Measurements from ENCODE around the gene FKBP4. TPM values are rescaled to one million over a fixed set of nuclear protein-coding genes. Genes with fewer than 3 reads are reported as not detected.
"Not testable (repeated sequence)": the region's sequence is repeated elsewhere in the genome, so short reads cannot be mapped to it uniquely, and the experiment has no call there.

The FKBP4 gene
- total RNA-seq = 47.5 and 72.3 TPM in 2 replicates

- peak; percentile 85 for DNase-seq
These were observed at the start of gene FKBP4 for GRCh38 chr12:2794736-2795289. Gene FKBP4, plus strand, starts transcription at chr12:2794970. Its CDS starts 170 bp downstream, at chr12:2795140.

DNA sequence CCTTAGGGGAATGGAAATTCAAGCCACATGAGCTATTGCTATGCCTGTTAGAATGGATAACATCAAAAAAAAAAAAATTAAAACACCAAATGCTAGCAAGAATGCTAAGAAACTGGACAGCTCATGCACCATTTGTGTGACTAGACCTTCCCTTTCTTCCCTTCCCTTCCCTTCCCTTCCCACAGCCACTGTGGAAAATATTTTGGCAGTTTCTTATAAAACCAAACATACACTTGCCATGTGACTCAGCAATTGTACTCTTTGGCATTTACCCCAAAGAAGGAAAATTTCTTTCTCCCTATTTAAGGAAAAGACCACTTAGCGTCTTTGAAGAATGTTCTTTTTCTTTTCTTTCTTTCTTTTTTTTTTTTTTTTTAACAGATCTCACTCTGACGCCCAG lies 49.1 kb upstream of the FKBP4 start:
- no peak for DNase-seq

DNA sequence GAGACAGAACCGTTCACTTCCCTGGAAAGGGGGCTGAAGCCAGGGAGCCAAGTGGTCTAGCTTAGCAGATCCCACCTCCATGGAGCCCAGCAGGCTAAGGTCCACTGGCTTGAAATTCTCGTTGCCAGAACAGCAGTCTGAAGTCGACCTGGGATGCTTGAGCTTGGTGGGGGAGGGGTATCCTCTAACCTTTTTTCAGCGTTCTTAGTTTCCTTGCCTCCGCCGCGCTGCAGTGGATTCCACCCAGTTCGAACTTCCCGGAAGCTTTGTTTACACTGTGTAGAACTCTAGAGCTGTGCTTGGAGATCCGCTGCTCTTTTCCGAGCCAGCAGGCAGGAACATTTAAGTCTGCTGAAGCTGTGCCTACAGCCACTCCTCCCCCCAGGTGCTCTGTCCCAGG lies 45.2 kb upstream of the FKBP4 start:
- no peak for DNase-seq

DNA sequence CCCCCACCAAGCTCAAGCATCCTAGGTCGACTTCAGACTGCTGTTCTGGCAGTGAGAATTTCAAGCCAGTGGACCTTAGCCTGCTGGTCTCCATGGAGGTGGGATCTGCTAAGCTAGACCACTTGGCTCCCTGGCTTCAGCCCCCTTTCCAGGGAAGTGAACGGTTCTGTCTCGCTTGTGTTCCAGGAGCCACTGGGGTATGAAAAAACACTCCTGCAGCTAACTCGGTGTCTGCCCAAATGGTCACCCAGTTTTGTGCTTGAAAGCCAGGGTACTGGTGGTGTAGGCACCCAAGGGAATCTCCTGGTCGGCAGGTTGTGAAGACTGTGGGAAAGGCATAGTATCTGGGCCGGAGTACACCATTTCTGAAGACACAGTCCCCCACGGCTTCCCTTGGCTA lies 44.6 kb upstream of the FKBP4 start:
- DNase-seq = no peak

DNA sequence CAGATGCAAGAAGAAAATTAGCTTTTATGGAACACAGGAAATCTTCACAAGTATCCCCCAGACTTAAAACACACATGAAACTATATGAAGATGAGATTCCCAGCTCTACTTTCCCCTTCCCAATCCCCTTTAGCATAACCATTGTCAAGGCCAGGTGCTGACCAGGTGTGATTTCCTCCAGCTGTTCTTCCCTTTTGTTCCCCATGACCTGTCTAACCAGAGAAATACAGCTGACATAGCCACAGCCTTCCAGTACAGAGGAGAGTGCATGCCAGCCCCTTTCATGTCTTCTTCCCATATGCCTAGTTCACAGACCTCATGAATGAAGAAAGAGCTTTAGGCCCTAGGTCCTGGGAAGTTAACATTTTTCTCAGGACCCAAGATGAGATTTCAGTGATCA lies 43.5 kb upstream of the FKBP4 start:
- no peak for DNase-seq

DNA sequence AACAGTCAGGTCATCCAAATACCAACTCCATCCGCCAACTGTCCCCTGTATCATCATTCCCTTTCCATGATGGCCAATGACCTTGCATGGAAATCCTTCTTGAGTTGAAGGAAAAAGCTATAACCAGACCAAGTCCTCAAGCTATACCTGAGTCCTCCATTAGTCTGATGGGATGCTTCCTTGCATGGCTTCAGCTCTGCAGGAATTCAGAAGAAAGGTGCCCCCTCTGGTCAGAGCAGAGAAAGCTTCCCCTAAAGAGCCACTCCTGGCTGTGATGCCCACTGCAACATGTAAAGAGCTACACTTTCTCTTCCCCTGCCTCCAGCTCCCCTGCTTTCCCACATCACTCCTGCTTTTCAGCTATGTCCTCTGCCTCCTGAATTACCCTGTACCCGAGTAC lies 43.1 kb upstream of the FKBP4 start:
- no peak for DNase-seq

GRCh38 chr12:2752676-2753371 lies 41.9 kb upstream of the FKBP4 start:
- DNase-seq = peak; percentile 81

- DNase-seq = no peak
These were observed 41.2 kb upstream of the FKBP4 start for GRCh38 chr12:2753536-2753935.

DNA sequence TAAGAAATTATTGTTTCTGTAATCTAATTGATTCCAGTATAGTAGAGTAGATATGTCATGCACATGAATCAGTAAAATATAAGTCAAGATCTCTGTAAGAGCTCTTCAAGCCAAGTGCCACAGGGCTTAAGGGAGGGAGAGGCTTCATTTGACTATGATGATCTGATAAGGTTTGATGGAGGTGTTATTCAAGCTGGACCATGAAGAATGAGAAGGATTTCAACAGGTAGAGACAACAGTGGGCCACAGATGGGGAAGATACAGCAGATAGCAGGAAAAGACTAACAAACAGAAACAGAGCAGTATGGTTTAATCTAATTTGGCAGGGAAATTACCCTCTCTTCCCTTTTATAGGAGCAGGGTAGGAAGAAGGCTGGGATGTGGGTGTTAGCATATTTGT lies 40.6 kb upstream of the FKBP4 start:
- no peak for DNase-seq

DNA sequence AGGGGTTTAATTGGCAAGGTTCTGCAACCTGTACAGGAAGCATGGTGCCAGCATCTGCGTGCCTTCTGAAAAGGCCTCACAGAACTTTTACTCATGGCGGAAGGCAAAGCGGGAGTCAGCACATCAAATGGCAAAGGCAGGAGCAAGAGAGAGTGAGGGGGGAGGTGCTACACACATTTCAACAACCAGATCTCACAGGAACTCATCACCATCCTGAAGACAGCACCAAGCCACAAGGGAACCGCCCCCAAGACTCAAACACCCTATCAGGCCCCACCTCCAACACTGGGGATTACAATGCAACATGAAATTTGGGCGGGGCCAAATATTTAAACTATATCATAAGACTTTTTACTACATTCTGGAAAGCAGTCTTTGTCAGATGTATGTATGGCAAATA lies 38.0 kb upstream of the FKBP4 start:
- no peak for DNase-seq

- no peak for DNase-seq
These were observed 35.0 kb upstream of the FKBP4 start for GRCh38 chr12:2759733-2760132.

GRCh38 chr12:2764398-2764797 lies 30.4 kb upstream of the FKBP4 start:
- DNase-seq = no peak

DNA sequence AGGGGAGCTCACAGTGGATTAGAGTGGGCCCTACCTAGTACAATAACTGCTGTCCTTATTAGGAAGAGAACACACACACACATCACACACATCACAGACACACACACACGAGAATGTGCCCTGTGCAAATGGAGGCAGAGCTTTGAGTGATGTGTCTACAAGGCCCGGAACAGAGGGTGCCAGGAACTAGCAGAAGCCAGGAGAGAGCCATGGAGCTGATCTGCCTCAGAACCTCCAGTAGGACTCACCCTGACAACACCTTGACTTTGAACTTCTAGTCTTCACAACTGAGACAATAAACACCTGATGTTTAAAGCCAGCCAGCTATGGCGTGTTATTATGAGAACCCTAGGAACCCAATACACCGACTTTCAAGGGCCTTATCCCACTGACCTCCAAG lies 29.7 kb upstream of the FKBP4 start:
- no peak for DNase-seq

DNA sequence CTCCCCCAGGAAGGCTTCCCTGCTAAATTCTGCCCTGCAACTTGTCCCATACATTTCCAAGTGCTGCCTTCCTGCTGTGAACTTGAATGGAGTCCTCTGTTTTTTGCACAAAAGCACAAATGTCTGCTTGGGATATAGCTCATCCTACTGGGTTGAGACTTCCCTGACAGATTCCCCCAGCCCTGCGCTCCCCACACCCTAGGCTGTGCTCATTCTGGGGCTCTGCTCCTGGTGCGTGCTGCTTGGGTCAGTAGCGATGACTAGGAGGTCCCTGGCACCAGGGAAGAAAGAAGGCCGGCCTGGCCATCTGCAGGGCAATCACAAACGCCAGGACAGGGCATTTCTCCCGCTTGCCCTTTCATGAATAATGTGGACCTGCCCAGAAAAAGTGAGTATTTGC lies 29.2 kb upstream of the FKBP4 start:
- no peak for DNase-seq

GRCh38 chr12:2768224-2768961 lies 26.4 kb upstream of the FKBP4 start:
- DNase-seq = no peak

GRCh38 chr12:2769866-2770533 lies 24.8 kb upstream of the FKBP4 start:
- DNase-seq = no peak

- not testable (repeated sequence) for DNase-seq
These were observed 24.2 kb upstream of the FKBP4 start for GRCh38 chr12:2770544-2770943.

GRCh38 chr12:2772370-2772769 lies 22.4 kb upstream of the FKBP4 start:
- no peak for DNase-seq

DNA sequence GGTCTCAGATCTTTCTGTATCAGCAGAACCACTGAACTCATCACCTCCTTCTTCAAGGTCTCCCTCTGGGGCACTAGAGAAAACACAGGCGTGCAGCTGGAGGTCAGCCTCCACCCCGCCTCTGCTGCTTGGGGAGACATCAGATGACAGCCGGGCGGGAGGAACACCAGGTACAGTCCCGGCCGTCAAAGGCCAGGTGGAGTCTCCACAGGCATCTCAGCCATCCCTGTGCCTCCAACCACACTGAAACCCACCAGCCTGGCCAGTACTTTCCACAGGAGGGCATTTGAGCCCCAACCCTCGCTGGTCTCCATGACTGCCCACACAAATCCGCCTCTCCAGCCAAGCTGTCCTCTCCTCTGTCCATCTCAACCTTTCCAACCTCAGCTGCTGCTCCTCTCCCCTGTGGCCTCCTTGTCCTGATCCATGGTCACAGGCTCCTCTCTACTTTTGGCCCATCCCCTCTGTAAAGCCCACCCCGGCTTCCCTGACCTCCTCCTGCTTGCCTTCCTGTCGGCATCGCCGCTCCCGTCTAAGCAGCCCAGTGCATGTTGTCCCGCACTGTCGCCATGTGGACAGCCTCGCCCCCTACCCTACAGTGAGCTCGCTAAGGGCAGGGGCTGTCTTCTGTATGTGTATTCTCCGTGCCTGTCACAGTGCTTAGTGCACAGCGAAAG lies 21.4 kb upstream of the FKBP4 start:
- DNase-seq = no peak

- DNase-seq = no peak
These were observed 19.3 kb upstream of the FKBP4 start for GRCh38 chr12:2775431-2775830.

- DNase-seq = no peak
These were observed 18.5 kb upstream of the FKBP4 start for GRCh38 chr12:2776129-2776806.

DNA sequence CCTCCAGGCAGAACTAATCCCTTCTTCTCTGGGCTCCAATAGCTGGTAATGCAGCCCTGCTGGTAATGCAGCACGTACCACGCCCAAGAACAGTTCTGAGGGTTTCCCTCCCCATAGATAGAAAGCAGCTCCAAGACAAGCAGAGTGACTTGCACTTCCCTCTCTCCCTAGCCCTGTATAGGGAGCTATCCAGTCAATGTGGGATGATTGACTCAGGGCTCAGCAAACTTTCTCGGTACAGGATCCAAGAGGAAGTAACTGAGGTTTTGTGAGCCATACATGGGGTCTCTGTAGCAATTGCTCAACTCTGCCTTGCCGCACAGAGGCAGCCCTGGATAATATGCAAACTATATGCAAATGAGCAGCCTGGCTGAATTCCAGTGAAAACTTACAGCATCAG lies 15.5 kb upstream of the FKBP4 start:
- DNase-seq = no peak
